ENCODE results near the gene MEX3A.
"Not testable (repeated sequence)": the region's sequence is repeated elsewhere in the genome, so short reads cannot be mapped to it uniquely, and the experiment has no call there.

Gene MEX3A

GRCh38 chr1:156054500-156055280 lies 27.6 kb downstream of the MEX3A start, which contains the start of gene LAMTOR2:
Gene LAMTOR2 (plus strand): TSS chr1:156054782. CDS start chr1:156054890, 108 bp downstream.
- peak; percentile 98 for DNase-seq (ENCODE audit: low spot score)

- DNase-seq (ENCODE audit: low spot score), result peak; percentile 85
Measured at GRCh38 chr1:156053768-156054499, 28.3 kb downstream of the MEX3A start, which contains the start of gene UBQLN4. Gene UBQLN4 (minus strand): TSS chr1:156053798. CDS start chr1:156053701, 97 bp downstream.

GRCh38 chr1:156052862-156053767 lies 29.1 kb downstream of the MEX3A start:
- peak; percentile 56 for DNase-seq (ENCODE audit: low spot score)

GRCh38 chr1:156051011-156051725 lies 31.1 kb downstream of the MEX3A start:
- no peak for DNase-seq (ENCODE audit: low spot score)

- DNase-seq (ENCODE audit: low spot score), result no peak
Measured at GRCh38 chr1:156050376-156050775, 31.9 kb downstream of the MEX3A start.

- no peak for DNase-seq (ENCODE audit: low spot score)
Measured at GRCh38 chr1:156048663-156049258, 33.5 kb downstream of the MEX3A start.

GRCh38 chr1:156045076-156045475 lies 37.2 kb downstream of the MEX3A start:
- DNase-seq (ENCODE audit: low spot score), result no peak

GRCh38 chr1:156042828-156043227 lies 39.4 kb downstream of the MEX3A start:
- no peak for DNase-seq (ENCODE audit: low spot score)

GRCh38 chr1:156034991-156035390 lies 47.3 kb downstream of the MEX3A start:
- not testable (repeated sequence) for DNase-seq (ENCODE audit: low spot score)

- DNase-seq (ENCODE audit: low spot score), result no peak
Measured at GRCh38 chr1:156033011-156033410, 49.3 kb downstream of the MEX3A start.

- DNase-seq (ENCODE audit: low spot score), result no peak
Measured at GRCh38 chr1:156026588-156026987, 55.7 kb downstream of the MEX3A start.

- DNase-seq (ENCODE audit: low spot score), result no peak
Measured at GRCh38 chr1:156025876-156026275, 56.4 kb downstream of the MEX3A start.

- no peak for DNase-seq (ENCODE audit: low spot score)
Measured at GRCh38 chr1:156024801-156025200, 57.5 kb downstream of the MEX3A start.
